ENCODE results near the gene BEAN1. TPM values are rescaled to one million over a fixed set of nuclear protein-coding genes. Genes with fewer than 3 reads are reported as not detected.

The BEAN1 gene
- total and polyA plus RNA-seq, 9 of the 15 experiments (the other 6 are each of a cell fraction or from before 2014, with no cell fraction given), result not detected

- 2% methylated on average over 17 of the region's 18 CpGs for WGBS (ENCODE audit: insufficient coverage, low coverage, missing lambda C conversion rate)
- Histone ChIP-seq H3K9me1 (ENCODE audit: control insufficient read depth, insufficient read depth, low read length) (no peaks in the 10 kb centered on the region), H3K4me3 (no peak overlapping the region), H3K4me1 (replicated peaks in 1 of 2; ENCODE audit: control insufficient read depth in 2 of 2, insufficient read depth in 2 of 2, low read length in 2 of 2) (no peaks in the 10 kb centered on the region; a peak in 1 of 5 replicates), H2AFZ (ENCODE audit: low read depth, low read length) (no peak overlapping the region), H3K9me3 (replicated peaks; ENCODE audit: control insufficient read depth, insufficient read depth, low read depth, low read length) (no peaks in the 10 kb centered on the region), H3K27ac (ENCODE audit: extremely low read depth, low read depth, low read length) (no peak overlapping the region), H3K27me3 (ENCODE audit: control insufficient read depth in 2 of 2, insufficient read depth in 2 of 2, low read length in 2 of 2) (peaks cover 0 to 4% of the 10 kb centered on the region in 2 experiments; a peak in 1 of 5 replicates), H3K79me2 (ENCODE audit: control insufficient read depth, insufficient read depth, low read length) (no peaks in the 10 kb centered on the region), H3K4me2 (ENCODE audit: insufficient read depth, low read length) (no peak overlapping the region), H3K9ac (ENCODE audit: insufficient read depth in 1 of 2, low read depth in 2 of 2, low read length in 2 of 2) (no peak overlapping the region), H3K36me3 (ENCODE audit: control insufficient read depth, insufficient read depth, low read length) (no peaks in the 10 kb centered on the region), H4K20me1 (replicated peaks; ENCODE audit: control insufficient read depth, insufficient read depth, low read length) (peaks cover 4% of the 10 kb centered on the region; the same call in 1 of the 2 replicates)
- no peak for TF ChIP-seq DACH1 (IDR thresholded peaks at IDR 0.05; ENCODE audit: partially characterized antibody)
- no peak for TF ChIP-seq NR1H2 (CRISPR knock-in tag; IDR thresholded peaks at IDR 0.05)
- TF ChIP-seq ERF (CRISPR knock-in tag; IDR thresholded peaks at IDR 0.05), result no peak
- TF ChIP-seq FOXP1 (CRISPR knock-in tag; IDR thresholded peaks at IDR 0.05), result no peak
- TF ChIP-seq MITF (IDR thresholded peaks at IDR 0.05), result no peak
- TF ChIP-seq SMAD3 (CRISPR knock-in tag; conservative IDR thresholded peaks at IDR 0.05), result no peak
- TF ChIP-seq BCOR (IDR thresholded peaks at IDR 0.05), result no peak
- no peak for ATAC-seq
- CTCF ChIA-PET (ENCODE audit: low intra/inter-chr PET ratio), result no interaction called here
- in situ Hi-C loops (cut with MboI), result no loop called here
- POLR2A ChIA-PET, result interaction anchor here (0.7 to 1.1 kb wide), 2 partner anchors 12 to 85 kb away, joined by 3 to 5 read pairs; no protein-coding TSS in a partner anchor
- no TSS peak for BruUV-seq (replicated peaks)
- intact Hi-C loops (cut with micrococcal nuclease), result no loop called here
- no peak for DNase-seq (ENCODE audit: extremely low read depth in 1 of 4, low spot score in 3 of 4)
- FAIRE-seq, result no peak
Measured at GRCh38 chr16:66378741-66379570, 48.1 kb upstream of the BEAN1 start.

Data from K562 (cell line).